ENCODE data around the gene GLRX3. TPM values are rescaled to one million over a fixed set of nuclear protein-coding genes. Genes with fewer than 3 reads are reported as not detected.
A peak's percentile ranks its signal among the peaks of the same experiment; 100 is the strongest.

The GLRX3 gene
- total RNA-seq, 1 experiment from 2014 or later: 177 TPM

GRCh38 chr10:130137659-130138478, 1.7 kb downstream of the GLRX3 start:
- no peaks in the 10 kb centered on the region for H3K9me3 Mint-ChIP-seq (ENCODE audit: unreplicated experiment)
- intact Hi-C loops (cut with micrococcal nuclease): loop anchor here (10.0 kb wide), 1 partner anchor 673 kb away; the partner anchor contains the start of gene MGMT
- peak overlapping the region; percentile 86 for H3K4me3 Mint-ChIP-seq (ENCODE audit: unreplicated experiment)
- DNase-seq (ENCODE audit: unreplicated experiment): no peak
- H3K27ac Mint-ChIP-seq (ENCODE audit: low read depth, unreplicated experiment): peak overlapping the region; percentile 67
- peaks cover 9% of the 10 kb centered on the region for H3K36me3 Mint-ChIP-seq (ENCODE audit: insufficient read depth, unreplicated experiment)
- H3K27me3 Mint-ChIP-seq (ENCODE audit: insufficient read depth, unreplicated experiment): no peaks in the 10 kb centered on the region
- peaks cover 28% of the 10 kb centered on the region for H3K4me1 Mint-ChIP-seq (ENCODE audit: insufficient read depth, unreplicated experiment)
- POLR2A ChIA-PET: interaction anchor here (0.6 to 6.6 kb wide), 12 partner anchors 10 to 1442 kb away, joined by 3 to 275 read pairs (median 4); partner anchors contain the start of gene C10orf143
- TF ChIP-seq, protein P1, sequence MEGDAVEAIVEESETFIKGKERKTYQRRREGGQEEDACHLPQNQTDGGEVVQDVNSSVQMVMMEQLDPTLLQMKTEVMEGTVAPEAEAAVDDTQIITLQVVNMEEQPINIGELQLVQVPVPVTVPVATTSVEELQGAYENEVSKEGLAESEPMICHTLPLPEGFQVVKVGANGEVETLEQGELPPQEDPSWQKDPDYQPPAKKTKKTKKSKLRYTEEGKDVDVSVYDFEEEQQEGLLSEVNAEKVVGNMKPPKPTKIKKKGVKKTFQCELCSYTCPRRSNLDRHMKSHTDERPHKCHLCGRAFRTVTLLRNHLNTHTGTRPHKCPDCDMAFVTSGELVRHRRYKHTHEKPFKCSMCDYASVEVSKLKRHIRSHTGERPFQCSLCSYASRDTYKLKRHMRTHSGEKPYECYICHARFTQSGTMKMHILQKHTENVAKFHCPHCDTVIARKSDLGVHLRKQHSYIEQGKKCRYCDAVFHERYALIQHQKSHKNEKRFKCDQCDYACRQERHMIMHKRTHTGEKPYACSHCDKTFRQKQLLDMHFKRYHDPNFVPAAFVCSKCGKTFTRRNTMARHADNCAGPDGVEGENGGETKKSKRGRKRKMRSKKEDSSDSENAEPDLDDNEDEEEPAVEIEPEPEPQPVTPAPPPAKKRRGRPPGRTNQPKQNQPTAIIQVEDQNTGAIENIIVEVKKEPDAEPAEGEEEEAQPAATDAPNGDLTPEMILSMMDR (IDR thresholded peaks at IDR 0.05; ENCODE audit: unreplicated experiment): no peak
- CTCF ChIA-PET: interaction anchor here (0.6 to 3.4 kb wide), 5 partner anchors 10 to 755 kb away, joined by 3 to 16 read pairs (median 4); partner anchors contain the start of gene C10orf143
- BruUV-seq (replicated peaks): no TSS peak

DNA sequence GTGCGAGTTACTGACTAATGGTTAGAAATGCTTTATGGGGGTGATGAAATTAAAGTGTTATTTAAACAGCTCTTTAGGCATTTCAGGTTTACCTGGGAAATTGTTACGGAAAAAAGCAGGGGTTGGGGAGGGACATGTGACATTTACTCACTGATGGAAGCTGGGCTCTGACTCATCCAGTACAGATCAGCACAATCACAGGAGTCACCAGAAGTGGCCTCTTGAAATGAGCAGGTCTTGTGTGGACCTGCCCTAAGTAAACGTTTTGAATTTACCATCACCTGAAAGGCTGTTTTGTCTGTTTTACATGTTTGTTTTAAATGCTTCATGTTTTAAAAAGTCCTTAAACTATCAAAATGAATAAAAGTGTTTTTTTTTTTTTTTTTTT, 2.3 kb downstream of the GLRX3 start:
- ChIA-PET CTCF (interaction anchor here (0.6 to 3.4 kb wide), 4 partner anchors 11 to 269 kb away, joined by 3 to 16 read pairs (median 10); partner anchors contain the start of gene C10orf143), POLR2A (interaction anchor here (0.8 to 6.6 kb wide), 9 partner anchors 9 to 41 kb away, joined by 3 to 275 read pairs (median 4); partner anchors contain the start of gene C10orf143)
- Mint-ChIP-seq H3K4me3 (ENCODE audit: unreplicated experiment) (peak overlapping the region; percentile 86), H3K27ac (ENCODE audit: low read depth, unreplicated experiment) (peak overlapping the region; percentile 67), H3K36me3 (ENCODE audit: insufficient read depth, unreplicated experiment) (peaks cover 15% of the 10 kb centered on the region), H3K9me3 (ENCODE audit: unreplicated experiment) (no peaks in the 10 kb centered on the region), H3K4me1 (ENCODE audit: insufficient read depth, unreplicated experiment) (peaks cover 30% of the 10 kb centered on the region), H3K27me3 (ENCODE audit: insufficient read depth, unreplicated experiment) (no peaks in the 10 kb centered on the region)
- TF ChIP-seq, protein P1 (IDR thresholded peaks at IDR 0.05; ENCODE audit: unreplicated experiment): no peak
- no TSS peak for BruUV-seq (replicated peaks)
- peak; percentile 88 for DNase-seq (ENCODE audit: unreplicated experiment)
- intact Hi-C loops (cut with micrococcal nuclease): loop anchor here (10.0 kb wide), 1 partner anchor 674 kb away; the partner anchor contains the start of gene MGMT

DNA sequence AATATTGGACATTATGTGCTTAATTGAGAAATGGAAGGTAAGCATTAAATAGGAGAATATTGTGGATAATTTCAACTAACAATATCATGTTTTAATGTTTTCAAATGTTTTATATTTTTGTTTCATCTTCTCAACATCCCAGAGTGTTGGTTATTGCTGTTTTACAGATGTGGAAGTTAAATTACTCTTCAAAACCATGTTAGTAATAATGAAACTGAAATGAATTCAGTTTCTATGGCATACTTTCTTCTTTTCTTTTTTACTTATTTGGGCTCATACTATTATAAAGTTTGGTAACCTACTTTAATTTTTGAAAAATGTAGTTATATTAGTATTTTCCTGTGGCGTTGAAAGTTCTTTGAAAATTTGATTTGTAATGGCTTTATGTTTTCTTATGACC, 4.2 kb downstream of the GLRX3 start:
- peaks cover 19% of the 10 kb centered on the region for H3K36me3 Mint-ChIP-seq (ENCODE audit: insufficient read depth, unreplicated experiment)
- CTCF ChIA-PET: no interaction called here
- H3K27me3 Mint-ChIP-seq (ENCODE audit: insufficient read depth, unreplicated experiment): no peaks in the 10 kb centered on the region
- no TSS peak for BruUV-seq (replicated peaks)
- DNase-seq (ENCODE audit: unreplicated experiment): no peak
- no peak overlapping the region for H3K27ac Mint-ChIP-seq (ENCODE audit: low read depth, unreplicated experiment)
- H3K9me3 Mint-ChIP-seq (ENCODE audit: unreplicated experiment): no peaks in the 10 kb centered on the region
- H3K4me3 Mint-ChIP-seq (ENCODE audit: unreplicated experiment): no peak overlapping the region
- intact Hi-C loops (cut with micrococcal nuclease): no loop called here
- TF ChIP-seq, protein P1 (IDR thresholded peaks at IDR 0.05; ENCODE audit: unreplicated experiment): no peak
- peaks cover 30% of the 10 kb centered on the region for H3K4me1 Mint-ChIP-seq (ENCODE audit: insufficient read depth, unreplicated experiment)
- POLR2A ChIA-PET: interaction anchor here (1.2 to 6.6 kb wide), 2 partner anchors 28 to 29 kb away, joined by 8 to 275 read pairs; partner anchors contain the start of gene C10orf143

- no peak for DNase-seq (ENCODE audit: unreplicated experiment)
- ChIA-PET CTCF (interaction anchor here (1.0 to 2.4 kb wide), 4 partner anchors 13 to 1877 kb away, joined by 3 to 8 read pairs (median 4); partner anchors contain the start of gene C10orf143), POLR2A (interaction anchor here (2.1 kb wide), 1 partner anchor 31 kb away, joined by 16 read pairs; the partner anchor contains the start of gene C10orf143)
- intact Hi-C loops (cut with micrococcal nuclease): no loop called here
- Mint-ChIP-seq H3K9me3 (ENCODE audit: unreplicated experiment) (no peaks in the 10 kb centered on the region), H3K27me3 (ENCODE audit: insufficient read depth, unreplicated experiment) (no peaks in the 10 kb centered on the region), H3K4me1 (ENCODE audit: insufficient read depth, unreplicated experiment) (peaks cover 30% of the 10 kb centered on the region), H3K4me3 (ENCODE audit: unreplicated experiment) (no peak overlapping the region), H3K27ac (ENCODE audit: low read depth, unreplicated experiment) (no peak overlapping the region), H3K36me3 (ENCODE audit: insufficient read depth, unreplicated experiment) (peaks cover 22% of the 10 kb centered on the region)
- TF ChIP-seq, protein P1 (IDR thresholded peaks at IDR 0.05; ENCODE audit: unreplicated experiment): no peak
- no TSS peak for BruUV-seq (replicated peaks)
Measured at GRCh38 chr10:130141038-130141437, 4.8 kb downstream of the GLRX3 start.

Data from MCF 10A (cell line).